ENCODE measurements around the gene CNTNAP2. TPM values are rescaled to one million over a fixed set of nuclear protein-coding genes. Genes with fewer than 3 reads are reported as not detected.

The CNTNAP2 gene
- total RNA-seq, 1 donor from 2014 or later, result 9.2 TPM

DNA sequence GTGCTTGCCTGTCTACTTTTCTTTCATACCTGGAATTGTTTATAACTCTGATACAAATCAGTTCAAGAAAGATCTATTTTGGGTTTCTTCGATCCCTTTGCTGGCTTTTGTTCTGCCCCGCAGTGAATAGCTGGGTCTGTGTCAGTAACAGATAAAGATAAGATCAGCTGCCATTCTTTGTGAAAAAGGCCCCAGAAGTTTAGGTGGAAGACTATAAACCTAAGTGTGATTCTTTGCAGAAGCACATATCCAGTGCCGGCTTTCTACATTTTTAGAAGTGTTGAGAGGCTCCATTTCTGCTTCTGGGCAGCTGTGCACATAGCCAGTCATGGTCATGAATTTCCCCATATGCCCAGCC lies 1787.6 kb downstream of the CNTNAP2 start:
- TF ChIP-seq, protein P1, sequence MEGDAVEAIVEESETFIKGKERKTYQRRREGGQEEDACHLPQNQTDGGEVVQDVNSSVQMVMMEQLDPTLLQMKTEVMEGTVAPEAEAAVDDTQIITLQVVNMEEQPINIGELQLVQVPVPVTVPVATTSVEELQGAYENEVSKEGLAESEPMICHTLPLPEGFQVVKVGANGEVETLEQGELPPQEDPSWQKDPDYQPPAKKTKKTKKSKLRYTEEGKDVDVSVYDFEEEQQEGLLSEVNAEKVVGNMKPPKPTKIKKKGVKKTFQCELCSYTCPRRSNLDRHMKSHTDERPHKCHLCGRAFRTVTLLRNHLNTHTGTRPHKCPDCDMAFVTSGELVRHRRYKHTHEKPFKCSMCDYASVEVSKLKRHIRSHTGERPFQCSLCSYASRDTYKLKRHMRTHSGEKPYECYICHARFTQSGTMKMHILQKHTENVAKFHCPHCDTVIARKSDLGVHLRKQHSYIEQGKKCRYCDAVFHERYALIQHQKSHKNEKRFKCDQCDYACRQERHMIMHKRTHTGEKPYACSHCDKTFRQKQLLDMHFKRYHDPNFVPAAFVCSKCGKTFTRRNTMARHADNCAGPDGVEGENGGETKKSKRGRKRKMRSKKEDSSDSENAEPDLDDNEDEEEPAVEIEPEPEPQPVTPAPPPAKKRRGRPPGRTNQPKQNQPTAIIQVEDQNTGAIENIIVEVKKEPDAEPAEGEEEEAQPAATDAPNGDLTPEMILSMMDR (conservative IDR thresholded peaks at IDR 0.05; ENCODE audit: low read depth, low read length), result no peak
- H3K4me3 ChIP-seq (ENCODE audit: low read depth, low read length), result no peak overlapping the region
- no peak for DNase-seq (ENCODE audit: low read depth)

DNA sequence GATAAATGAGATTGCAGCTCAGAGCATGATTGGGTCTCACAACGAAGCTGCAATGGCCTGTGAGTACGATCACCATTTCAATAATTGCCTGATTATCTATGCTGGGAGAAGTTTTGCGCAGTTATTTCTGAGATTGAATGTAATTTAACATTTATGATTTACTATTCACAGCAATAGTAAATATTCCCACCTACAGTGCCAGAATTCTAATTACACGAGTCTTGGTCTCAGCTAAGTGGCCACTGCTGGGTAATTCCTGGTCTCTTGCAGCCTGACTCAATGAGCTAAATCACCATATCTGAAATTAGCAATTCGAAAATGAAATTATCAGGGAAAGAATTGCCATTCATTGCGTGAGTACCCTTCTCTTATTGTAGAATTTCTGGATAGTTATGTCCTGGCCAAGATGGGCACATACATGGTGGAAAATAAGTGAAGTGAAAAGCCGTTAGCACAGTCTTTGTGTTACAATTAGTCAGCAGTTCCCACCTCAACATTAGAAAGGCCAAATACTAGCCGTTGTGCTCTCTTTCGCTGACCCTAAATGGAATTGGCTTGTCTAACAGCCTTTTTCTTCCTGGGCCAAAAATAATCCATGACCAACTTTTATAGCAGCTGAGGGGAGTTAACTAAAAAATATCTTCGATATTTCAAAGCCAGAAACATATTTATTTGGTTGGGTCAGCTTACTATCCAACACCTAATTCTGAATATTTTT lies 1793.0 kb downstream of the CNTNAP2 start:
- TF ChIP-seq, protein P1 (conservative IDR thresholded peaks at IDR 0.05; ENCODE audit: low read depth, low read length), result no peak
- no peak overlapping the region for H3K4me3 ChIP-seq (ENCODE audit: low read depth, low read length)
- no peak for DNase-seq (ENCODE audit: low read depth)

GRCh38 chr7:147911201-147911601 lies 1794.6 kb downstream of the CNTNAP2 start:
- DNase-seq (ENCODE audit: low read depth), result no peak
- TF ChIP-seq, protein P1 (conservative IDR thresholded peaks at IDR 0.05; ENCODE audit: low read depth, low read length), result no peak
- no peak overlapping the region for H3K4me3 ChIP-seq (ENCODE audit: low read depth, low read length)

- no peak for DNase-seq (ENCODE audit: low read depth)
- no peak overlapping the region for H3K4me3 ChIP-seq (ENCODE audit: low read depth, low read length)
- TF ChIP-seq, protein P1 (conservative IDR thresholded peaks at IDR 0.05; ENCODE audit: low read depth, low read length), result no peak
Measured at GRCh38 chr7:147912291-147912690, 1795.7 kb downstream of the CNTNAP2 start.

GRCh38 chr7:147912946-147913638 lies 1796.5 kb downstream of the CNTNAP2 start:
- TF ChIP-seq, protein P1 (conservative IDR thresholded peaks at IDR 0.05; ENCODE audit: low read depth, low read length), result no peak
- DNase-seq (ENCODE audit: low read depth), result no peak
- H3K4me3 ChIP-seq (ENCODE audit: low read depth, low read length), result no peak overlapping the region

DNA sequence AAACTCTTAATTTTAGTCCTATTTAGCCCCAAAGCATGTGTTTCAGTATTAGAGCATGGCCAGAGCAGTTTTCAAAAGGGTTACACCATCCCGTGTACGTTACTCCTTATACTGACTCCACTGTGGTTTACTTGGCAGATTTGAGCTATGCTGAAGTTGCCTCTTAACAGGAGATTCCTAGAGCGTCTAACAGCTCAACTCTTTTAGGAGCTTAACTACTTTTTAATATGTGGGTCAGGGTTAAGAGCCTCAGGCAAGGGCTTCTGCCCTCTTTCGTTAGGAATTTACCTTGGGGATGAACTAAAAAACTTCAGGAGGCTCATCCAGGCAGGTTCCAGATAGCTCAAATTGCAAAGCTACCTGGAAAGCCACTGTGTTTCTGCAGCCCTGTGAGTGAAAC lies 1799.2 kb downstream of the CNTNAP2 start:
- no peak overlapping the region for H3K4me3 ChIP-seq (ENCODE audit: low read depth, low read length)
- no peak for DNase-seq (ENCODE audit: low read depth)
- TF ChIP-seq, protein P1 (conservative IDR thresholded peaks at IDR 0.05; ENCODE audit: low read depth, low read length), result no peak
